Subcutaneous adipose tissue (tissue), 4 donors: ENCODE measurements around the gene RICTOR. TPM values are rescaled to one million over a fixed set of nuclear protein-coding genes. Genes with fewer than 3 reads are reported as not detected.

Source experiments
- total RNA-seq, 4 donors: library from RNA; depleted of rRNA; stranded (reverse); fragments of >200 nt; gene quantifications; one replicate each; pipeline ENCODE4 v1.1.0, GENCODE V29; 2016
- TF ChIP-seq, protein P1 (sequence below): fragments of 450-650 bp; IDR thresholded peaks from one replicate; pipeline ENCODE4 v1.5.1; 2016; ENCODE audit warnings: low read depth, mild to moderate bottlenecking, control low read depth, antibody characterized with exemption, moderate library complexity

The RICTOR gene
- total RNA-seq, 4 donors from 2014 or later = 35.2 to 55.6 (median 39.3) TPM

DNA sequence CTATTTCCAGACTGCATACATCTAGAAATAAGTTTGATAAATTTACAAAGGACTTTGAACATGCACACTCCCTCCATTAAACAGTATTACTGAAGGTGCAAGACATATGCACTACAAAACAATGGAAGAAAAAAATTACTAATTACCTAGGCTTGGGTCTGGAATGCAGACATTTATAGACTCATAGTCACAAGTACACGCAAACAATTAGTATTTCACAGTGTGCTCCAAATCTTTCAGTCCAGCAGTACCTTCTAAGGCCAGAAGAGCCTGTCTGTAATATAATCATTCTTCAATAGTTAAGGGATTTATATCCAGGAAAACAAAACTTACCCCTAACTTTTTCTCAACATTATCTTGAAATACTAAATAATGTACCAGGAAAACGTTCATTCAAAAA, 11.2 kb downstream of the RICTOR start:
- TF ChIP-seq, protein P1, sequence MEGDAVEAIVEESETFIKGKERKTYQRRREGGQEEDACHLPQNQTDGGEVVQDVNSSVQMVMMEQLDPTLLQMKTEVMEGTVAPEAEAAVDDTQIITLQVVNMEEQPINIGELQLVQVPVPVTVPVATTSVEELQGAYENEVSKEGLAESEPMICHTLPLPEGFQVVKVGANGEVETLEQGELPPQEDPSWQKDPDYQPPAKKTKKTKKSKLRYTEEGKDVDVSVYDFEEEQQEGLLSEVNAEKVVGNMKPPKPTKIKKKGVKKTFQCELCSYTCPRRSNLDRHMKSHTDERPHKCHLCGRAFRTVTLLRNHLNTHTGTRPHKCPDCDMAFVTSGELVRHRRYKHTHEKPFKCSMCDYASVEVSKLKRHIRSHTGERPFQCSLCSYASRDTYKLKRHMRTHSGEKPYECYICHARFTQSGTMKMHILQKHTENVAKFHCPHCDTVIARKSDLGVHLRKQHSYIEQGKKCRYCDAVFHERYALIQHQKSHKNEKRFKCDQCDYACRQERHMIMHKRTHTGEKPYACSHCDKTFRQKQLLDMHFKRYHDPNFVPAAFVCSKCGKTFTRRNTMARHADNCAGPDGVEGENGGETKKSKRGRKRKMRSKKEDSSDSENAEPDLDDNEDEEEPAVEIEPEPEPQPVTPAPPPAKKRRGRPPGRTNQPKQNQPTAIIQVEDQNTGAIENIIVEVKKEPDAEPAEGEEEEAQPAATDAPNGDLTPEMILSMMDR = no peak

DNA sequence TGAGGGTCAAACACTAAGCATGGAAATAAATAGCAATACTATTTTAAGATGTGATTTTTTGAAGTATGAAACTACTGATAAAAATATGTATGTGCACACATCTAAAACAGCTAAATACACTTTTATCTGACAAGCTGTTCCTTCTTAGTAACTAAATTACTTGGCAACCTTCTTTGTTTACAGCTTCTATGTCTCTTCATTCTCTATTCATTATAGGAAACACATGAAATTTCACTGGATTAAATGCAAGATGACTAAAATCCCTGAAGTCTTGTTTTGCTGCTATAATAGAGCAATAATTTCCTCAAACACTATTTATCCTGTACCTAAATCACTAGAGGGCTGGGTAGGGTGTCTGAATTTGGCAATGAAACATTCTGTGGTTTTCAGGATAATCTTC, 11.7 kb downstream of the RICTOR start:
- TF ChIP-seq, protein P1 = no peak

DNA sequence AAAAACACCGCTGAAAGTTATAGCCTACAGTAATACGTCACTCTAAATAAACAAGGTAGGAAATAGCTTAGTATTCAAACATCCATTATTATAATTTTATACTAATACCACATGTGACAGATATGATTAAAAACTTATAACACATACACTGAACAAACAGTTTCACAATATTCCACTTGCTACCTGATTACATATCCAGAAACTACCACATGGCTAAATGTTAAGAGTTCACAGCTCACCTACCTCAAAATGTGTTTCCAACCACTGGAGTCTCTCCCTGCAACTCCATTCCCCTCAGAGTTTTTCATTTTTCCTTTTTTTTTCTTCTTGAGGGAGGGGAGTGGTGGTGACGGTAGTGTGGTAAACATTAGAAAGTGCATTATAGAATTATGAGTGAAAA, 12.1 kb downstream of the RICTOR start:
- TF ChIP-seq, protein P1 = no peak

DNA sequence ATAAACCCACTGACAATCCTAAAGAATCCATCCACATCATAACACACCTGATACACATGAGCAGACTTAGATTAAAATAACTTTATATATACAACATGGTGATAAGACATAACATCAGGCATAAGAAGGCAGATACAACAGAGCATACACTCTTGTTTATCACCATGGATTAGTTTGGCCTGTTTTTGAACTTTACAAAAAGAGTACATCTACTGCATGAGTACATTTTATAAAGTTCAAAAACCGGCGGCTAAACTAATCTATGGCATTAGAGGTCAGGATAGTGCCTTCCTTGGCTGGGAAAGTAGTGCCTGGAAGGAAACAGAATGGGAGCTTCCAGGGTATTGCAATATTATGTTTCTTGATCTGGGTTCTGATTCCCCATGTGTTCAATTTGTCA, 15.1 kb downstream of the RICTOR start:
- TF ChIP-seq, protein P1 = no peak

DNA sequence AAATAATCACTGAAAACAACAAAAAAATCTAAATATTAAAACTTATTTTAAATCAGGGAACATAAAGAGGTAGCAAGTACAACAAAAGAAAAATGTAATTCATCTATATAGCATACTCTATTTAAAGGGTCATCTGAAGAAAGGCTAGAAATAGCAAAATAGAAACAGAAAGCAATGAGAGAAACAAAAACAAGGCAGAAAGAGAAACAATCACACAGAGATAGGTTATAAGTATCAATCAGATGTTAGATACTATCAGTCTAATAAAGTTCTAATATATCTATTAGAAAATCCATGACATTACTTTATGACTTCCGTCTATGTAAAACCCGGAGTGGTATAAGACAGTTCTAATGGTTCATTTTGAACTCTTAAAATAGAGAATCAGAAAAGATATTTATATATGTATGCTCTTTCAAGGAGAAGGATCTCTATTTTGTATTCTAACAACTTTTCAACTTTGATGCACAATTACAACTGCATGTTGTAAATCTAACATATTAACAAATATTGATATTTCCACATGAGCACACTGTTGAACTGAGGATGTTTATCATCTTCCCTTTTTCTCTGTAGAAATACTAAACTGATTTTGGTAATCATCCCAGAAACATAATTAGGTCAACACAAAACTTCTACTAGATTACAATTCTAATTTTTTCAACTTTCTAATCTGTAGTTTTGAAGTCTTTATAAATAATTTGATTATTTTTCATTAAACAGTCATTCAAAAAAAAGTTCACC, 15.8 kb downstream of the RICTOR start:
- TF ChIP-seq, protein P1 = no peak

DNA sequence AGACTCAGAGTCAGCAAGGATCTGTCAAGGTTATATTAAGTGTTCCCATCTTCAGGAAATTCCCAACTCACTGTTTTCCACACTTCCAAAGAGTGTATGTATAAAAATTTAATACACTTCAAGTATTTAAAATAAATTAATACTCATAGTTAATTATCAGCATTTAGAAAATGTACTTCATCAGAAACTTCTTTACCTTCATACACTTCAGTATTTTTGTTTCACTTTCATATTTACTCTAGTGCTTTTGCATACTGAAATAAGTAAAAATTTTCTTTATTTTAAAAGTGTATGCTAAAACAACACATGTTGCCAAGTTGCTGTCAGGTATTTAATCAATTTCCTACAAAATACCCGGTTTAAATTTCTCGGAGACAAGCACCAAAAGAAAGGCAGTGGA, 16.5 kb downstream of the RICTOR start:
- TF ChIP-seq, protein P1 = no peak

DNA sequence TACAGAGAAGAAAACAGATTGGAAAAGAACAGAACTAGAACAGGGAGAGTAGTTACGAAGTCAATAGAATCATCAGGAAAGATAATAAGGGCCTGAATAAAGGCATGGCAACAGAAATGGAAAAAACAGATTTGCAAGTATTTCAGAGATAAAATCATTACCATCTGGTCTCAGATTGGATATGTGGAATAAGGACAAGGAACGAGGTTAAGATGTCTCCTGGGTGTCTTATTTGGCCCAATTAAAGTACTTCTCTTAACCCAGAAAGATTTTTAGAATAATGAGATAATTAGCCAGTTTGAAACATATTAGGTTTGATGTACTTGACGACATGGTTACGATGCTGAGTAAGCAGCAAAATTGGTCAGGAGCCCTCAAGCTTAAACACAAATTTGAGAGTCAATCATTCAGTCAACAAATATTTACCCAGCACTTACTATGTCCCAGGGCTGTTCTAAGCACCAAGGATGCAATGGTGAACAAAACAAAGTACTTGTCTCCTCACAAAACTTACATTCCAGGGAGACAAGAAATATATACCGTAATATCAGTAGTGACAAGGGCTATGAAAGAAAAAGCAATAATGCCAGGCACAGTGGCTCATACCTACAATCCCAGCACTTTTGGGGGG, 18.3 kb downstream of the RICTOR start:
- TF ChIP-seq, protein P1 = no peak
